Uterus (tissue), 2 donors: ENCODE results near the gene STPG2.

Experiments
- POLR2A ChIP-seq, 2 donors: fragments of 450-650 bp; IDR thresholded peaks; one replicate each; pipeline ENCODE4 v1.6.1; 2016; ENCODE audit warnings: antibody characterized with exemption in 2 of 2, mild to moderate bottlenecking in 1 of 2, moderate library complexity in 1 of 2
- TF ChIP-seq, protein P1 (sequence below), 4 experiments: fragments of 200-600 bp in 2 of 4; fragments of 450-650 bp in 2 of 4; sonication (generic) in 2 of 4; IDR thresholded peaks; one replicate each; pipeline ENCODE4 v1.5.1; 2016 to 2019; ENCODE audit warnings: antibody characterized with exemption in 4 of 4, mild to moderate bottlenecking in 2 of 4, moderate library complexity in 1 of 4

DNA sequence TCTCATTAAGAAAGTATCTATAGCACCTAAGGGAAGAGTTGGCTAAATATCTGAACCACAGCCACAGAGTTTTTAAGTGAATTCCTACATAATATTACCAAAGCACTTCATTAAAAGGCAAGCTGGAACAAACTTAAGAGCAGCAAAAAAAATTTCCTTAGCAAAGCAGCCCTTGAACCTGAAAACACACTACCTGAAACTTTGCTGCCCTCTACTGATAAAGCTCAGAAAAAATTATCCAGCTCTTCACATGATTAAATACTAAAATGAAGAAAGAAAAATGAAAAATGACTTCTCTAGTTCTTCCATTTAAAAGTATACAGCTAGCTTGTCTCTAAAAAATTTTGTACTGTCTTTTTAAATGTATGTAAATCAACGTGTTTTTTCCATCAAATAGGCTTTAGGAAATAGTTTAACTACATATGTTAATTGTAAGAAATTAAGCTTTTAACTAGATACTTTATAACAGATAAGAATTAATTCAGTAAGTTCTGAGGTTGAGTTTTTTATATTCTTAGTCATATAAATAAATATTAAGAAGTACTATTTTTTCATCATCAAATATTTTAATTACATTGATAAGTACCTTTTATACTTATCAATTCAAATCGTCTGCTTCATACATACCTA, 156.1 kb downstream of the STPG2 start:
- TF ChIP-seq, protein P1, sequence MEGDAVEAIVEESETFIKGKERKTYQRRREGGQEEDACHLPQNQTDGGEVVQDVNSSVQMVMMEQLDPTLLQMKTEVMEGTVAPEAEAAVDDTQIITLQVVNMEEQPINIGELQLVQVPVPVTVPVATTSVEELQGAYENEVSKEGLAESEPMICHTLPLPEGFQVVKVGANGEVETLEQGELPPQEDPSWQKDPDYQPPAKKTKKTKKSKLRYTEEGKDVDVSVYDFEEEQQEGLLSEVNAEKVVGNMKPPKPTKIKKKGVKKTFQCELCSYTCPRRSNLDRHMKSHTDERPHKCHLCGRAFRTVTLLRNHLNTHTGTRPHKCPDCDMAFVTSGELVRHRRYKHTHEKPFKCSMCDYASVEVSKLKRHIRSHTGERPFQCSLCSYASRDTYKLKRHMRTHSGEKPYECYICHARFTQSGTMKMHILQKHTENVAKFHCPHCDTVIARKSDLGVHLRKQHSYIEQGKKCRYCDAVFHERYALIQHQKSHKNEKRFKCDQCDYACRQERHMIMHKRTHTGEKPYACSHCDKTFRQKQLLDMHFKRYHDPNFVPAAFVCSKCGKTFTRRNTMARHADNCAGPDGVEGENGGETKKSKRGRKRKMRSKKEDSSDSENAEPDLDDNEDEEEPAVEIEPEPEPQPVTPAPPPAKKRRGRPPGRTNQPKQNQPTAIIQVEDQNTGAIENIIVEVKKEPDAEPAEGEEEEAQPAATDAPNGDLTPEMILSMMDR (IDR thresholded peaks at IDR 0.05), result peak in 2 of 4 experiments; percentile 10 to 19
- no peak for TF ChIP-seq POLR2A (IDR thresholded peaks at IDR 0.05)
